K562 (cell line): ENCODE measurements around the gene PDE2A. TPM values are rescaled to one million over a fixed set of nuclear protein-coding genes. Genes with fewer than 3 reads are reported as not detected.

Experiments
- ATAC-seq: fragments of 200-7000 bp; cut with Tn5 transposase; 3 replicates; pipeline ENCODE4 v1.9.1; 2020; ENCODE audit warnings: moderate library complexity
- BruUV-seq: library from RNA; stranded (reverse); fragments of 400-500 nt; replicated peaks from 2 replicates; lab custom pipeline; 2021; lab: Mats Ljungman, UMichigan
- CTCF ChIA-PET: fragments of 300-600 bp; formaldehyde crosslinking; extraction: SDS; loops from one replicate; lab custom pipeline; 2021; ENCODE audit warnings: low intra/inter-chr PET ratio; lab: Yijun Ruan, JAX
- POLR2A ChIA-PET: fragments of 300-600, 350-650 bp; sonication (Branson Sonifier 250); formaldehyde crosslinking; extraction: SDS; loops from one replicate; lab custom pipeline; 2021; ENCODE audit warnings: antibody characterized with exemption, inconsistent platforms; lab: Yijun Ruan, JAX
- DNase-seq, 4 experiments: peaks; one replicate each; pipeline versions ENCODE4 v3.0.0 to v3.0.0-alpha.2; 2011 to 2018; ENCODE audit warnings: low spot score in 3 of 4, mixed read lengths in 3 of 4; ENCODE audit errors: extremely low read depth in 1 of 4
- FAIRE-seq: peaks from 2 replicates; lab custom pipeline; 2011; peaks lifted over from hg19 to GRCh38; lab: Jason Lieb, UNC
- H2AFZ ChIP-seq: 2 replicates; pipeline ENCODE4 v1.6.0; 2011; ENCODE audit warnings: low read depth, low read length, control low read depth, inconsistent platforms
- H3K27ac ChIP-seq: fragments of 200-600 bp; 3 replicates; pipeline ENCODE4 v1.8.0; 2011; ENCODE audit warnings: low read depth, mild to moderate bottlenecking, control low read depth, inconsistent platforms, low read length, moderate library complexity, mixed read lengths; ENCODE audit errors: extremely low read depth
- H3K27me3 ChIP-seq, 2 experiments: fragments of 300-600 bp in 1 of 2; 2 replicates in 1 of 2; 3 replicates in 1 of 2; pipeline versions ENCODE4 v1.6.0 to v1.8.0; 2011; ENCODE audit warnings: inconsistent platforms in 2 of 2, low read length in 2 of 2, mild to moderate bottlenecking in 1 of 2, mixed read lengths in 1 of 2, moderate library complexity in 1 of 2; ENCODE audit not compliant: control insufficient read depth in 2 of 2, insufficient read depth in 2 of 2
- H3K36me3 ChIP-seq: fragments of 300-600 bp; 3 replicates; pipeline ENCODE4 v1.8.0; 2011; ENCODE audit warnings: mild to moderate bottlenecking, low read length, inconsistent platforms; ENCODE audit not compliant: control insufficient read depth, insufficient read depth
- H3K4me1 ChIP-seq, 2 experiments: fragments of 200-600 bp in 1 of 2; replicated peaks in 1 of 2; 2 replicates in 1 of 2; 3 replicates in 1 of 2; pipeline versions ENCODE4 v1.5.1 to v1.8.0; 2011; ENCODE audit warnings: inconsistent platforms in 2 of 2, low read length in 2 of 2, mild to moderate bottlenecking in 1 of 2, mixed read lengths in 1 of 2, moderate library complexity in 1 of 2; ENCODE audit not compliant: control insufficient read depth in 2 of 2, insufficient read depth in 2 of 2
- H3K4me2 ChIP-seq: 2 replicates; pipeline ENCODE4 v1.6.1; 2011; ENCODE audit warnings: low read length, control low read depth, inconsistent platforms, mixed read lengths; ENCODE audit not compliant: insufficient read depth
- H3K4me3 ChIP-seq: fragments of 200-600 bp; sonication (generic), shearing (Covaris generic); 2 replicates; pipeline ENCODE4 v1.5.1; 2016; ENCODE audit warnings: control low read depth, inconsistent platforms
- H3K79me2 ChIP-seq: fragments of 200-600 bp; 3 replicates; pipeline ENCODE4 v1.8.0; 2011; ENCODE audit warnings: low read length, inconsistent platforms; ENCODE audit not compliant: control insufficient read depth, insufficient read depth
- H3K9ac ChIP-seq, 2 experiments: 2 replicates each; pipeline versions ENCODE4 v1.6.0 to v1.6.1; 2011; ENCODE audit warnings: low read depth in 2 of 2, low read length in 2 of 2, control low read depth in 1 of 2, inconsistent platforms in 1 of 2, mild to moderate bottlenecking in 1 of 2, mixed read lengths in 1 of 2; ENCODE audit not compliant: insufficient read depth in 1 of 2
- H3K9me1 ChIP-seq: one replicate; pipeline ENCODE4 v1.6.0; 2011; ENCODE audit warnings: inconsistent platforms, mild to moderate bottlenecking, low read length, moderate library complexity; ENCODE audit not compliant: control insufficient read depth, insufficient read depth
- H3K9me3 ChIP-seq: replicated peaks from 2 replicates; pipeline ENCODE4 v1.5.1; 2011; ENCODE audit warnings: low read depth, low read length, inconsistent platforms; ENCODE audit not compliant: control insufficient read depth, insufficient read depth
- H4K20me1 ChIP-seq: replicated peaks from 2 replicates; pipeline ENCODE4 v1.6.1; 2011; ENCODE audit warnings: low read length, inconsistent platforms, mixed read lengths; ENCODE audit not compliant: control insufficient read depth, insufficient read depth
- CCAR2 ChIP-seq: fragments of 200-400 bp; formaldehyde crosslinking; IDR thresholded peaks from 2 replicates; pipeline ENCODE4 v1.6.1; 2017; ENCODE audit warnings: mild to moderate bottlenecking, low read depth, low read length
- GATA2 ChIP-seq: sonication (generic); formaldehyde crosslinking; IDR thresholded peaks from 2 replicates; pipeline ENCODE4 v1.4.0; 2020; ENCODE audit warnings: mild to moderate bottlenecking, missing genetic modification reagents
- NFYB ChIP-seq: IDR thresholded peaks from 2 replicates; pipeline ENCODE4 v1.6.1; 2011; ENCODE audit warnings: mild to moderate bottlenecking, moderate library complexity; ENCODE audit not compliant: insufficient read length; ENCODE audit errors: extremely low read depth
- SIRT6 ChIP-seq: IDR thresholded peaks from one replicate; pipeline ENCODE4 v1.6.1; 2012; ENCODE audit warnings: low read depth, mild to moderate bottlenecking, control low read depth, inconsistent platforms, low read length, moderate library complexity
- ZNF124 ChIP-seq: sonication (generic); formaldehyde crosslinking; IDR thresholded peaks from 2 replicates; pipeline ENCODE4 v1.8.1; 2022; ENCODE audit warnings: missing genetic modification reagents
- ZNF551 ChIP-seq: fragments of 250-450 bp; sonication (Bioruptor Pico); IDR thresholded peaks from 2 replicates; pipeline ENCODE4 v1.5.0; 2021; ENCODE audit warnings: mild to moderate bottlenecking, moderate library complexity
- ZNF696 ChIP-seq: fragments of 250-450 bp; sonication (Bioruptor Pico); conservative IDR thresholded peaks from 2 replicates; pipeline ENCODE4 v1.4.0; 2020; ENCODE audit warnings: mild to moderate bottlenecking, moderate library complexity
- ZNF778 ChIP-seq: fragments of 450-650 bp; formaldehyde crosslinking; IDR thresholded peaks from 2 replicates; pipeline ENCODE4 v1.4.0; 2020; ENCODE audit warnings: mild to moderate bottlenecking, moderate library complexity
- WGBS: fragments of 100-300 bp; shearing (Covaris generic); methylation state at CpG from one replicate; pipeline ENCODE4 v1.1.6; 2016; ENCODE audit warnings: low coverage, mixed read lengths; ENCODE audit not compliant: insufficient coverage; ENCODE audit errors: missing lambda C conversion rate; 5-methylcytosine and 5-hydroxymethylcytosine counted together
- in situ Hi-C: fragments of 300-500 bp; cut with MboI; formaldehyde crosslinking; loops from 4 replicates; pipeline ENCODE4 v1.15.0; 2018; ENCODE audit warnings: inconsistent platforms, mixed read lengths
- intact Hi-C: fragments of 100-400 bp; cut with micrococcal nuclease; formaldehyde crosslinking; loops from 2 replicates; pipeline ENCODE4 v1.14.2; 2022
- polyA plus RNA-seq, 8 experiments: library from polyadenylated mRNA; depleted of rRNA in 4 of 8; stranded (reverse) in 5 of 8; unstranded in 3 of 8; fragments of >200 nt; fragmentation: Nextera tagmentation in 2 of 8; fragmentation: Illumina TruSeq in 1 of 8; extraction: Ambion mirVana in 2 of 8; extraction: Trizol in 1 of 8; gene quantifications; 2 replicates each; pipeline versions ENCODE4 v1.2.1 to v1.2.3, GENCODE V29; 2011 to 2014; ENCODE audit warnings: inconsistent platforms in 1 of 8, missing spikeins in 1 of 8
- total RNA-seq, 7 experiments: library from RNA; depleted of rRNA in 6 of 7; stranded (reverse); fragments of >200 nt in 6 of 7; fragmentation: Illumina TruSeq in 2 of 7; extraction: Trizol in 2 of 7; gene quantifications; 2 replicates each; pipeline versions ENCODE4 v1.2.1 to v1.2.3, GENCODE V29; 2011 to 2021; ENCODE audit warnings: low replicate concordance in 1 of 7
- TF ChIP-seq, protein P1 (sequence below): IDR thresholded peaks from 2 replicates; pipeline ENCODE4 v1.6.1; 2011; ENCODE audit warnings: borderline replicate concordance, low read depth, mild to moderate bottlenecking, moderate library complexity, low read length; ENCODE audit not compliant: insufficient read depth, poor library complexity, severe bottlenecking
- TF ChIP-seq, protein P2 (sequence below): fragments of 250-450 bp; sonication (Bioruptor Pico); IDR thresholded peaks from 2 replicates; pipeline ENCODE4 v1.4.0; 2020; ENCODE audit warnings: borderline replicate concordance
- TF ChIP-seq, protein P3 (sequence below), 3 experiments: IDR thresholded peaks in 2 of 3; conservative IDR thresholded peaks in 1 of 3; 2 replicates each; pipeline ENCODE4 v1.5.1; 2011 to 2012; ENCODE audit warnings: low read length in 3 of 3, mild to moderate bottlenecking in 3 of 3, control low read depth in 2 of 3, improper control_type of control experiment in 1 of 3, inconsistent platforms in 1 of 3, low read depth in 1 of 3, mixed read lengths in 1 of 3, moderate library complexity in 1 of 3; ENCODE audit not compliant: insufficient read depth in 2 of 3

The PDE2A gene
- total and polyA plus RNA-seq, 9 of the 15 experiments (the other 6 are each of a cell fraction or from before 2014, with no cell fraction given) = 0.07 to 15.2 (median 1.6) TPM; not detected in 1

DNA sequence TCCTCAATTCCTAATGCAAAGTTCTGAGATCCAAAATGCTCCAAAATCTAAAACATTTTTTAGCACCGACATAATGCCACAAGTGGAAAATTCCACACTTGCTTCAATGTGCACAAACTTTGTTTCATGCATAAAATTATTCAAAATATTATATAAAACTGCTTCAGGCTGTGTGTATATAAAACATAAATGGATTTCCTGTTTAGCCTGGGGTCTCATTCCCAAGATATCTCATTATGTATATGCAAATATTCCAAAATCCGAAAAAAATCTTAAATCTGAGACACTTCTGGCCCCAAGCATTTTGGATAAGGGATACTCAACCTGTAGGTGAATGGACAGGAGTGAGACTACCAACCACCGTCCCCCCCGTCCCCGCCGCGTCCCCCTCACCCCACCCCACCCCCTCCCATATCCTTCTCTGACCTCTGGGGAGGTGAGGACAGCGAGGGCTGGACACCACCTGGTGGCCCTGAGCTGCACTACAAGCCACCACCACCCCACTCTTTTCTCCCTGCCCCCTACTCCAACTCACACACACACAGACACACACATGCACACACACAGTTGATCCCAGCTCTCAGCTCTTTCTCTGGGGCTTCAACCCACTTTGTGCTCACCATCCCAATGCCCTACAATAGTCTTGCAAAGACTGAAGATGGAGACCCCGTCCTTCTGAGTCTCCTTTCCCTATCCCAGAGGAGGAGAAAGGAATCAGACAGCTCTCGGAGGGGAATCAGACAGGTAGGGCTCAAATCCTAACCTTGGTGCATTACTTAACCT, 101.0 kb downstream of the PDE2A start:
- Histone ChIP-seq H3K4me3 (no peak overlapping the region), H2AFZ (no peak overlapping the region), H3K4me2 (no peak overlapping the region), H4K20me1 (peaks cover 11% of the 10 kb centered on the region; the same call in 1 of the 2 replicates), H3K4me1 (no peaks in the 10 kb centered on the region), H3K9me1 (no peaks in the 10 kb centered on the region), H3K79me2 (no peaks in the 10 kb centered on the region), H3K9ac (no peak overlapping the region), H3K9me3 (no peaks in the 10 kb centered on the region), H3K27me3 (peaks cover 9 to 55% of the 10 kb centered on the region in 2 experiments; a peak in 4 of 5 replicates), H3K27ac (no peak overlapping the region), H3K36me3 (no peaks in the 10 kb centered on the region)
- POLR2A ChIA-PET = interaction anchor here (0.6 to 1.0 kb wide), 2 partner anchors 12 to 118 kb away, joined by 3 read pairs; no protein-coding TSS in a partner anchor
- ATAC-seq = peak; percentile 97
- in situ Hi-C loops (loop anchor here (5.0 kb wide), 1 partner anchor 101 kb away; no protein-coding TSS in a partner anchor), intact Hi-C loops (loop anchor here (1.0 kb wide), 1 partner anchor 91 kb away; no protein-coding TSS in a partner anchor)
- WGBS = 4% methylated on average over 6 of the region's 10 CpGs
- DNase-seq = peak; percentile 63 to 88 (median 84)
- peak; percentile 84 for FAIRE-seq
- CTCF ChIA-PET = interaction anchor here (0.7 to 2.7 kb wide), 2 partner anchors 91 to 102 kb away, joined by 6 to 16 read pairs; no protein-coding TSS in a partner anchor
- no TSS peak for BruUV-seq
- TF ChIP-seq NFYB (no peak), GATA2 (CRISPR knock-in tag) (no peak), ZNF778 (CRISPR knock-in tag) (no peak), ZNF124 (CRISPR knock-in tag) (no peak), CCAR2 (no peak), ZNF696 (CRISPR knock-in tag) (no peak), ZNF551 (CRISPR knock-in tag) (no peak), SIRT6 (no peak)
- TF ChIP-seq, protein P1, sequence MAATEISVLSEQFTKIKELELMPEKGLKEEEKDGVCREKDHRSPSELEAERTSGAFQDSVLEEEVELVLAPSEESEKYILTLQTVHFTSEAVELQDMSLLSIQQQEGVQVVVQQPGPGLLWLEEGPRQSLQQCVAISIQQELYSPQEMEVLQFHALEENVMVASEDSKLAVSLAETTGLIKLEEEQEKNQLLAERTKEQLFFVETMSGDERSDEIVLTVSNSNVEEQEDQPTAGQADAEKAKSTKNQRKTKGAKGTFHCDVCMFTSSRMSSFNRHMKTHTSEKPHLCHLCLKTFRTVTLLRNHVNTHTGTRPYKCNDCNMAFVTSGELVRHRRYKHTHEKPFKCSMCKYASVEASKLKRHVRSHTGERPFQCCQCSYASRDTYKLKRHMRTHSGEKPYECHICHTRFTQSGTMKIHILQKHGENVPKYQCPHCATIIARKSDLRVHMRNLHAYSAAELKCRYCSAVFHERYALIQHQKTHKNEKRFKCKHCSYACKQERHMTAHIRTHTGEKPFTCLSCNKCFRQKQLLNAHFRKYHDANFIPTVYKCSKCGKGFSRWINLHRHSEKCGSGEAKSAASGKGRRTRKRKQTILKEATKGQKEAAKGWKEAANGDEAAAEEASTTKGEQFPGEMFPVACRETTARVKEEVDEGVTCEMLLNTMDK = no peak
- TF ChIP-seq, protein P2, sequence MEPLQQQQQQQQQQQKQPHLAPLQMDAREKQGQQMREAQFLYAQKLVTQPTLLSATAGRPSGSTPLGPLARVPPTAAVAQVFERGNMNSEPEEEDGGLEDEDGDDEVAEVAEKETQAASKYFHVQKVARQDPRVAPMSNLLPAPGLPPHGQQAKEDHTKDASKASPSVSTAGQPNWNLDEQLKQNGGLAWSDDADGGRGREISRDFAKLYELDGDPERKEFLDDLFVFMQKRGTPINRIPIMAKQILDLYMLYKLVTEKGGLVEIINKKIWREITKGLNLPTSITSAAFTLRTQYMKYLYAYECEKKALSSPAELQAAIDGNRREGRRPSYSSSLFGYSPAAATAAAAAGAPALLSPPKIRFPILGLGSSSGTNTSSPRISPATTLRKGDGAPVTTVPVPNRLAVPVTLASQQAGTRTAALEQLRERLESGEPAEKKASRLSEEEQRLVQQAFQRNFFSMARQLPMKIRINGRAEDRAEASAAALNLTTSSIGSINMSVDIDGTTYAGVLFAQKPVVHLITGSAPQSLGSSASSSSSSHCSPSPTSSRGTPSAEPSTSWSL = no peak
- TF ChIP-seq, protein P3, sequence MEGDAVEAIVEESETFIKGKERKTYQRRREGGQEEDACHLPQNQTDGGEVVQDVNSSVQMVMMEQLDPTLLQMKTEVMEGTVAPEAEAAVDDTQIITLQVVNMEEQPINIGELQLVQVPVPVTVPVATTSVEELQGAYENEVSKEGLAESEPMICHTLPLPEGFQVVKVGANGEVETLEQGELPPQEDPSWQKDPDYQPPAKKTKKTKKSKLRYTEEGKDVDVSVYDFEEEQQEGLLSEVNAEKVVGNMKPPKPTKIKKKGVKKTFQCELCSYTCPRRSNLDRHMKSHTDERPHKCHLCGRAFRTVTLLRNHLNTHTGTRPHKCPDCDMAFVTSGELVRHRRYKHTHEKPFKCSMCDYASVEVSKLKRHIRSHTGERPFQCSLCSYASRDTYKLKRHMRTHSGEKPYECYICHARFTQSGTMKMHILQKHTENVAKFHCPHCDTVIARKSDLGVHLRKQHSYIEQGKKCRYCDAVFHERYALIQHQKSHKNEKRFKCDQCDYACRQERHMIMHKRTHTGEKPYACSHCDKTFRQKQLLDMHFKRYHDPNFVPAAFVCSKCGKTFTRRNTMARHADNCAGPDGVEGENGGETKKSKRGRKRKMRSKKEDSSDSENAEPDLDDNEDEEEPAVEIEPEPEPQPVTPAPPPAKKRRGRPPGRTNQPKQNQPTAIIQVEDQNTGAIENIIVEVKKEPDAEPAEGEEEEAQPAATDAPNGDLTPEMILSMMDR (IDR thresholded peaks at IDR 0.05 in 2 of 3, conservative IDR thresholded peaks at IDR 0.05 in 1 of 3; ENCODE audit: insufficient read depth in 2 of 3, low read depth in 1 of 3, low read length in 3 of 3) = peak; percentile 71 to 85 (median 78)
